Measurements from ENCODE around the gene ADGRG6.

GRCh38 chr6:142293121-142293520, 8.7 kb upstream of the ADGRG6 start:
- TF ChIP-seq POLR2AphosphoS5 (IDR thresholded peaks at IDR 0.05; ENCODE audit: low read length), result no peak
- no peak for TF ChIP-seq CTCF (IDR thresholded peaks at IDR 0.05 in 2 of 3, conservative IDR thresholded peaks at IDR 0.05 in 1 of 3; ENCODE audit: control insufficient read depth in 2 of 3, extremely low read depth in 1 of 3, insufficient read depth in 1 of 3, low read depth in 3 of 3, low read length in 3 of 3)
- no peak for TF ChIP-seq EZH2 (IDR thresholded peaks at IDR 0.05; ENCODE audit: borderline replicate concordance, control insufficient read depth, low read depth, low read length)
- no peak for TF ChIP-seq FOXM1 (IDR thresholded peaks at IDR 0.05; ENCODE audit: low read depth, low read length)
- no peak for TF ChIP-seq MAX (IDR thresholded peaks at IDR 0.05; ENCODE audit: low read depth, low read length)
- TF ChIP-seq REST (IDR thresholded peaks at IDR 0.05; ENCODE audit: low read depth, low read length), result no peak
- no peak for TF ChIP-seq EGR1 (IDR thresholded peaks at IDR 0.05; ENCODE audit: borderline replicate concordance in 1 of 2, low read depth in 2 of 2, low read length in 2 of 2)
- no peak for TF ChIP-seq PML (IDR thresholded peaks at IDR 0.05; ENCODE audit: low read length)
- TF ChIP-seq NR2F1 (conservative IDR thresholded peaks at IDR 0.05), result no peak
- no peak for TF ChIP-seq YY1 (IDR thresholded peaks at IDR 0.05; ENCODE audit: low read depth, low read length)
